ENCODE data around the gene ATP6V0E1. TPM values are rescaled to one million over a fixed set of nuclear protein-coding genes. Genes with fewer than 3 reads are reported as not detected.

Gene ATP6V0E1
- total and polyA plus RNA-seq, 2 of the 8 experiments (the other 6 are each of a cell fraction or from before 2014, with no cell fraction given), result 108 to 134 TPM

- TF ChIP-seq PHF8 (conservative IDR thresholded peaks at IDR 0.05; ENCODE audit: low read depth, low read length) (no peak), SP4 (IDR thresholded peaks at IDR 0.05; ENCODE audit: low read length) (no peak), GABPA (IDR thresholded peaks at IDR 0.05; ENCODE audit: borderline replicate concordance, insufficient read depth, low read length) (no peak), NRF1 (IDR thresholded peaks at IDR 0.05; ENCODE audit: low read depth, low read length) (no peak), CREB1 (IDR thresholded peaks at IDR 0.05) (no peak), RFX5 (IDR thresholded peaks at IDR 0.05; ENCODE audit: borderline replicate concordance, low read depth, low read length) (no peak), EGR1 (IDR thresholded peaks at IDR 0.05; ENCODE audit: borderline replicate concordance, low read depth, low read length) (no peak), RAD21 (IDR thresholded peaks at IDR 0.05 in 1 of 2, conservative IDR thresholded peaks at IDR 0.05 in 1 of 2; ENCODE audit: low read depth in 2 of 2, low read length in 2 of 2) (no peak), MAFK (IDR thresholded peaks at IDR 0.05; ENCODE audit: low read depth, low read length) (no peak), CBX8 (IDR thresholded peaks at IDR 0.05; ENCODE audit: borderline replicate concordance, low read depth, low read length) (no peak), TAF7 (optimal IDR thresholded peaks at IDR 0.05; ENCODE audit: borderline replicate concordance, low read depth, low read length) (no peak), ASH2L (IDR thresholded peaks at IDR 0.05; ENCODE audit: low read length) (no peak), JUN (IDR thresholded peaks at IDR 0.05; ENCODE audit: low read depth, low read length) (no peak), HDAC2 (IDR thresholded peaks at IDR 0.05; ENCODE audit: borderline replicate concordance in 1 of 2, low read depth in 2 of 2, low read length in 2 of 2) (no peak), ATF2 (IDR thresholded peaks at IDR 0.05; ENCODE audit: low read length) (no peak), KDM1A (IDR thresholded peaks at IDR 0.05; ENCODE audit: borderline replicate concordance, low read length) (no peak)
These were observed 81.6 kb downstream of the ATP6V0E1 start (continued) for GRCh38 chr5:173065155-173065554.
